Kidney (tissue), 14 donors: ENCODE results near the gene TCF7. TPM values are rescaled to one million over a fixed set of nuclear protein-coding genes. Genes with fewer than 3 reads are reported as not detected.

ENCODE experiments used
- DNase-seq, 5 donors: peaks; one replicate each; pipeline ENCODE4 v3.0.0-alpha.2; 2013 to 2020
- FAIRE-seq: peaks from 2 replicates; lab custom pipeline; 2012; peaks lifted over from hg19 to GRCh38; lab: Jason Lieb, UNC
- H3K27ac ChIP-seq, 2 donors: one replicate each; pipeline ENCODE4 v1.7.0; 2013; ENCODE audit warnings: low read depth in 2 of 2, low read length in 2 of 2, inconsistent platforms in 1 of 2
- H3K27me3 ChIP-seq: one replicate; pipeline ENCODE4 v1.7.1; 2013; ENCODE audit warnings: low read length, inconsistent platforms; ENCODE audit not compliant: control insufficient read depth, insufficient read depth
- H3K36me3 ChIP-seq, 3 donors: one replicate each; pipeline versions ENCODE4 v1.7.0 to v1.7.1; 2013; ENCODE audit warnings: low read length in 3 of 3, control low read depth in 1 of 3, inconsistent platforms in 1 of 3; ENCODE audit not compliant: insufficient read depth in 3 of 3, control insufficient read depth in 2 of 3
- H3K4me1 ChIP-seq, 3 donors: one replicate each; pipeline versions ENCODE4 v1.7.0 to v1.7.1; 2013; ENCODE audit warnings: low read length in 3 of 3, inconsistent platforms in 1 of 3, low read depth in 1 of 3; ENCODE audit not compliant: control insufficient read depth in 2 of 3, insufficient read depth in 2 of 3
- H3K4me3 ChIP-seq, 3 donors: one replicate each; pipeline versions ENCODE4 v1.7.0 to v1.8.1; 2013; ENCODE audit warnings: low read length in 3 of 3, control low read depth in 1 of 3, inconsistent platforms in 1 of 3
- H3K9ac ChIP-seq, 3 donors: one replicate each; pipeline versions ENCODE4 v1.7.0 to v1.7.1; 2013; ENCODE audit warnings: low read length in 3 of 3, control low read depth in 1 of 3, inconsistent platforms in 1 of 3
- H3K9me3 ChIP-seq, 3 donors: one replicate each; pipeline versions ENCODE4 v1.7.0 to v1.7.1; 2013; ENCODE audit warnings: low read length in 3 of 3, control low read depth in 1 of 3, inconsistent platforms in 1 of 3; ENCODE audit not compliant: control insufficient read depth in 2 of 3, insufficient read depth in 1 of 3
- intact Hi-C: fragments of 100-400 bp; cut with DNase I; formaldehyde crosslinking; loops from one replicate; pipeline ENCODE4 v1.11.1; 2022
- polyA plus RNA-seq: library from polyadenylated mRNA; stranded (reverse); fragments of 350-450 nt; fragmentation: Illumina TruSeq; extraction: RNeasy Lipid Tissue Mini Kit (QIAGEN cat#74804); gene quantifications from one replicate; pipeline ENCODE4 v1.2.3, GENCODE V29; 2014; ENCODE audit warnings: low read depth, low replicate concordance; ENCODE audit not compliant: insufficient read depth
- total RNA-seq: library from RNA; stranded (reverse); fragmentation: NEBNext Ultra II Directional; extraction: Animal tissue kit (Norgen Biotek cat#: 25700); gene quantifications from one replicate; pipeline ENCODE4 v1.2.1, GENCODE V29; 2021
- TF ChIP-seq, protein P1 (sequence below): IDR thresholded peaks from 3 replicates; pipeline ENCODE4 v1.5.1; 2012; ENCODE audit warnings: mild to moderate bottlenecking, moderate library complexity, borderline replicate concordance; ENCODE audit not compliant: insufficient read depth; ENCODE audit errors: extremely low read depth
- donor health status: control.
- donor health status: control.
- donor health status: control.
- donor health status: control.
- donor health status: control.
- donor health status: DM: yes; HTN: yes; CAD: no.
- donor health status: Normal renal cell carcinoma (clear cell type).

TCF7 gene
- total and polyA plus RNA-seq, 2 donors from 2014 or later: 1.2 to 15.6 TPM

DNA sequence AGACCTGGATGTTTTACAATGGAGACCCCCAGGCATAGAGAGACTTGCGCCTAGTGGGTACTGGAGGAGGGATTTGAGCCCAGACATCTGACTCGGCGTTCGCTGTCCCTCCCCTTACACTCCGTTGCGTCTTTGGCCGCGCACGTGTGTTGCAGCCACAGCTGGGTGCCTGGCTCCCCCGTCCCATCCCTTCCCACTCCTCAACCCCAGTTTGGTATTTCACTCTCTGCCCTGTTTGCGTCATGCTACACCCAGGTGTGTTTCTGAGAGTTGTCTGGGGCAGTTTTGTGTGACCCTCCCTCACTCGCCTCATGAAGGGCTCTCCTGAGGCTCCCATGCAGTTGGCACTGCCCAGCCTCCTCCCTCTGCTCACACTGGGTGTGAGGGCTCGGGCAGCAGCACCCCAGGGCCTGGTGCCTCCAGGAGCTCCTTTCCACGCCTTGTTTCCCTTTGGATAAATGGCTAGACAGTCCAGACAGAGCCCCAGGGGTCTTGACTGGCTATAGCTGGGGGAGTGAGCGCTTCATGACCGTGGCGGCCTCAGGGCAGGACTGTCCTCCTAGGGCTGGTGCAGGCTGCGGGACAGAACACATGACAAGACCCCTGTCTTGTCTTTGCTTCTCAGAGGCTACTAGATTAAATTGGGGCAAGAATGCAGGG lies 13.6 kb downstream of the TCF7 start:
- intact Hi-C loops: no loop called here
- Histone ChIP-seq H3K4me1 (peaks cover 0 to 8% (median 4%) of the 10 kb centered on the region in 3 donors), H3K9ac (no peak overlapping the region), H3K27me3 (no peaks in the 10 kb centered on the region), H3K9me3 (no peaks in the 10 kb centered on the region), H3K4me3 (no peak overlapping the region), H3K36me3 (peaks cover 0 to 3% (median 2%) of the 10 kb centered on the region in 3 donors), H3K27ac (no peak overlapping the region)
- FAIRE-seq (no peak), DNase-seq (no peak)
- TF ChIP-seq, protein P1, sequence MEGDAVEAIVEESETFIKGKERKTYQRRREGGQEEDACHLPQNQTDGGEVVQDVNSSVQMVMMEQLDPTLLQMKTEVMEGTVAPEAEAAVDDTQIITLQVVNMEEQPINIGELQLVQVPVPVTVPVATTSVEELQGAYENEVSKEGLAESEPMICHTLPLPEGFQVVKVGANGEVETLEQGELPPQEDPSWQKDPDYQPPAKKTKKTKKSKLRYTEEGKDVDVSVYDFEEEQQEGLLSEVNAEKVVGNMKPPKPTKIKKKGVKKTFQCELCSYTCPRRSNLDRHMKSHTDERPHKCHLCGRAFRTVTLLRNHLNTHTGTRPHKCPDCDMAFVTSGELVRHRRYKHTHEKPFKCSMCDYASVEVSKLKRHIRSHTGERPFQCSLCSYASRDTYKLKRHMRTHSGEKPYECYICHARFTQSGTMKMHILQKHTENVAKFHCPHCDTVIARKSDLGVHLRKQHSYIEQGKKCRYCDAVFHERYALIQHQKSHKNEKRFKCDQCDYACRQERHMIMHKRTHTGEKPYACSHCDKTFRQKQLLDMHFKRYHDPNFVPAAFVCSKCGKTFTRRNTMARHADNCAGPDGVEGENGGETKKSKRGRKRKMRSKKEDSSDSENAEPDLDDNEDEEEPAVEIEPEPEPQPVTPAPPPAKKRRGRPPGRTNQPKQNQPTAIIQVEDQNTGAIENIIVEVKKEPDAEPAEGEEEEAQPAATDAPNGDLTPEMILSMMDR: no peak

DNA sequence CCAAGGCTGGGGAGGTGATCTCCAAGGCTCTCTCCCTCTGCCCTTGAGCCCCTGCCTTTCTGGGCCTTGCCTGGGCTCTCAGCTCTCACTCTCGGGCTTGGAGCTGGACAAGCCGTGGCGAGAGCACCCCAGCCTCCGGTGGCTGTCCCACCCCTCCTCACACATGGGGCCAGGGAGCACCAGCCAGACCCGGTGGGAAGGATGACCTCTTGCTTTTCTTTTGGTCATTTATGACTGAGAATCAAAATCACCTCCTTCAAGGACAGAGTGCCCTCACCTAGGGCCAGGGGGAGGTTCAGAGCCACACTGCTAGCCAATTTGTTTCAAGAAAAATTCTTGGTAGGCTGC lies 14.1 kb downstream of the TCF7 start:
- TF ChIP-seq, protein P1: no peak
- no peaks in the 10 kb centered on the region for H3K27me3 ChIP-seq
- no peaks in the 10 kb centered on the region for H3K9me3 ChIP-seq
- no peak for FAIRE-seq
- H3K4me1 ChIP-seq: peaks cover 0 to 8% (median 4%) of the 10 kb centered on the region in 3 donors
- intact Hi-C loops: no loop called here
- no peak overlapping the region for H3K27ac ChIP-seq
- H3K9ac ChIP-seq: no peak overlapping the region
- DNase-seq: no peak
- H3K4me3 ChIP-seq: no peak overlapping the region
- H3K36me3 ChIP-seq: peaks cover 0 to 3% (median 2%) of the 10 kb centered on the region in 3 donors

DNA sequence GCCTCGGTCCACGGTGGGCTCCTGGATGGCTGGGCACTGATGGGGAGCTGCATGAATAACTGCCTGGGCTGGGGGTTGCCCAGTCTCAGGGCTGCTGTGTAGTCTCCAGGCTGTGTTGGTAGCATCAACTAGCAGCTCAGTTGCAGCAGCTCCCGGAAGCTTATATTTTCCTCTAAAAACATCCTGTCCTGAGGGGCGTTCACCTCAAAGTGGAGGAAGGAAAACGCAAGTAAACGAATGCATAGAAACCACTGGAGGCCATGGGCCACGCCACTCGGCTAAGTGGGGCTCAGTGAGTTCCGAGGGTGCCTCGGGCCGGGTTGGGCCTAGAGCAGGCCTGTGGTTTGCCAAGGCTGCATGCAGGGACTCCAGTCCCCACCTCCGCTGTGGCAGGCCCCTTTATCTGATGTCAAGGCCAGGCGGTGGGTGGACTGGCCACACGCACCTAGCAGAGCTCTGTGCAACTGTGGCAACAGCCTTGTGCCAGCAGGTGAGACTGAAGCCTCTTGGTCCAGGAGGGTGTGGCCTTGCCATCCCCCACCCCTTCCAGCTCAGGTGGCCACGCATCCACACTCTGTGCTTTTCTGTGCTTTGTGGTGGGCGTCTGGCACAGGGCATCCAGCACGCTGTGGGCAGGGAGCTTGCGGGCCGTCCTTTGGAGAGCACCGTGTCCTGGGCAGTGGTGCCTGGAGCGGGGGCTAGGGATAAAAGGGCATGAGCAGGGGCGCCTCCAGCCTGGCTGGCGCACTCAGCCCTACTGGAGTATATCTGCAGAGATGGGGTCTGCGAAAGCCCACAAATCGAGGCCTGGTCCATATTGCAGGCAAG lies 15.1 kb downstream of the TCF7 start:
- TF ChIP-seq, protein P1: no peak
- intact Hi-C loops: no loop called here
- H3K27me3 ChIP-seq: no peaks in the 10 kb centered on the region
- no peak overlapping the region for H3K27ac ChIP-seq
- H3K4me1 ChIP-seq: peaks cover 0 to 8% (median 4%) of the 10 kb centered on the region in 3 donors
- FAIRE-seq (no peak), DNase-seq (peak in 1 of 5 donors; percentile 37)
- no peak overlapping the region for H3K4me3 ChIP-seq
- H3K9ac ChIP-seq: no peak overlapping the region
- H3K9me3 ChIP-seq: no peaks in the 10 kb centered on the region
- peaks cover 0 to 3% (median 2%) of the 10 kb centered on the region in 3 donors for H3K36me3 ChIP-seq
